ENCODE measurements around the gene TENT4B.

The TENT4B gene

DNA sequence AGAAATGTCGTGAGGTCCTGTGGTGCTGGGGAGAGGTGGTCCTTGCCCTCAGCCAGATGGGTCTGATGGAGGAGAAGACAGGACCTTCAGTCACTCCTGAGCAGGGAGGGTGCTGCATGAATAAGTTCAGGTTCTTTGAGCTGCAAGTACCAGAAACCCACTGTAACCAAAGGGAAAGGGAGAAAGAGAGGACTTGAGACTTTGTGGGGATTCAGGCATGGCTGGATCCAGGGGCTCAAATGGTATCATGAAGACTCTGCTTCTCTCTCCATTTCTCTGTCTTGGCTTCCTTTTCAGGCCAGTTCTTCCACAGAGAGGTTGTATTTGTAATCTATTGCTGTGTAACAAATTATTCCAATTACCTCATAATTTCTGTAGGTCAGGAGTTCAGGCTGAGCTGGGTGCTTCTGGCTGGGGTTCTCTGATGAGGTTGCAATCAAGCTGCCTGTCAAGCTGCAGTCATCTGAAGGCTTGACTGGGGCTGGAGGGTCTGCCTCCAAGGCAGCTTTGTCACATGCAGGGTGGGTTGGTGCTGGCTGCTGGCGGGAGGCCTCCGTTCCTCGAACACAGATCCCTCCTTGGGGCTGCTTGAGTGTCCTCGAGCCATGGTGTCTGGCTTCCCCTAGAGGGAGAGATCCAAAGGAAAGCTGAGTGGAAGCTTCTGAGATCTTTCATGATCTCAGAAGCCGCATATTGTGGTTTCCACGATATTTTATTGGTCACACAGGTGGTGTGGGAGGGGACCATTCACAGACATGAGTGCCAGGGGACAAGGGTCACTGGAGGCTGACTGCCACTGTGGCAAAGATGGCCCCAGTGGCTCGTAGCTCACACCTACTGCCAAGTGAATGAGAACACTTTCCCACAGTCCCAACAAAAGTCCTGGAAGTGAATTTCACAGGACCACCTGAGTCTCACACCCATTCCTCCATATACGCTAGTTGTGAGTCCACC, 107.4 kb downstream of the TENT4B start:
- DNase-seq, result peak; percentile 40

DNA sequence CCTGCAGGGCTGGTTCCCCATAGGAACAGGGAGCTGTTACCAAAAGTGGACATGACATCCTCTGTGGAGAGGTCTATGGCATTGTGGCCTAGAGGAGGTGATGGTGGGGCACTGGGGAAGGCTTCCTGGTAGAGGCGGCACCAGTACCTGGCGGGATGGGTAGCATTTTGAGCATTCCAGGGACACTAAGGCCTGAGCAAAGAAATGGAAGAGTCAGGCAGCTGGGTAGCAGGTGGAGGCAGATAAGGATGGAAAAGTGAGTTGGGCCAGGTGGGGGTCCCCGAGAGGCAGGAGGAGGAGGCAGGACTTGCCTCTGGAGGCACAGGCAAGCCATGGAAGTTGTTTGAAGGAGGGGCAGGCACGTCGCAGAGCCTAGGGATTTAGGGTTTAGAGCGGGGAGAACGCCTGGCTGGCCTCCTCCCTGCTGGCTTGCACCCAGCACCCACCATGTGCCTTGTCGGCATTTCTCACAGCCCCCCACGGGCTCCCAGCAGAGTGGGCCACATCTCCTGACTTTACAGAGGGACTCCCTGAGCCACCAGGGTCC, 108.1 kb downstream of the TENT4B start:
- no peak for DNase-seq

DNA sequence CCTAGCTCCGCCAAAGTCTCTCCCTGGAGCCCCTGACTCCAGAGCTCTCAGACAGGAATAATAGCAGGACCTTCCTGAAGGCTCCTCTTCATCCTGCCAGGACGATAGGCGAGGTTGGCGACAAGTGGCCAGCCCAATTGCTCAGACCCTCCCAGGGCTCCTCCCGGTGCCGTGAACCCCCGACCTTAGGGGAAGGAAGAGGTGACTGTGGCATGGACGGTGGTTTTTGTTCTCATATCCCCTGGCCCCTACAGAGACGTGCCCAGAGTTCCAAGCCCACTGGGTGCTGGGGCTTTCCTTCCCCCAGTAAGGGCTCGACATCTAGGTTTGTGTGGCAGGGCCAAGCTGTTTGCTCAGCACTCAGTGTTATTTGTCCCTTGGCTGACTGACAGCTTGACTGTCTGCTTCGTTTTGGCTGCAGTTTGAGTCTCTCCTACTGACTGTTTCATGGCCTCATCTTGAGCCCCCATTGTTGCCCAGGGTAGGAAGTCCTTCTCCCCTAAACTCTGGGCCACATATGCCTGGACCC, 108.7 kb downstream of the TENT4B start:
- peak; percentile 47 for DNase-seq

DNA sequence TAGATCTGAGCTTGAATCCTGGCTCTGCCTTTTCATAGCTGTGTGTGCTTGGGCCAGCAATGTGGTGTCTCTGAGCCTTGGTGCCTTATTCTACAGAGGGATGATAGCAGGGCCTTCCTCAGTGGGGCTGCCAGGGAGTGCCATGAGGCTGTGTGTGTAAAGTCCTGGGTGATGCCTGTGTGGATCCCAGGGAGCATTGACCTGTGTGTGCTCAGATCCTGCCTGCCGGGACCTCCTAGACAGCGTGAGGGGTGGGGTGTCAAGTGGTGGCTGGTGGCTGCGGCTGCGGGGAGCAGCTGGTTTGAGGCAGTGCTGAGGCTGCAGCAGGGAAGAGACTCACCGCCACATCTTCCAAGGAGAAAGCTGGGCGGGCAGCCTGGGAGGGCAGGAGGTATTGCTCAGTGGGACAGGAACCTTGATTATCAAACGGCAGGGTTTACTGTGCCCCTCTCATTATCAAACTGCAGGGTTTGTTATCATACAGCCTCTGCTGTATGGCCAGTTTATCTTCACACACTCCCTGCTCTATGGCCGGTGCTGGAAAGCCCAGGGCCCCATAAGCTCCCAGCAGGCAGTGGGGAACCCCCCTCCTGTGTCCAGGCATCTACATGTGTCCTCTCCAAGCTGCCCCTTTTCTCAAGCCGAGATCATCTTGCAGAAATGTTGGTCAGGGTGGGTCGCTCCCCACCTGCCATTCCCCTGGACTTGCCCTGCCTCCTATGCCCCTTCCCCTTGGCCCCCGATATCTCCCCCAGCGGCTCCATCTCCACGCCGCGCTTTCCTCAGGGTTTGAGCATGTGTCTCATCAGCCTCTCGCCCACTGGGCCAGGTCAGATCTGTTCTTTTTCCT, 110.2 kb downstream of the TENT4B start:
- DNase-seq, result peak; percentile 50

DNA sequence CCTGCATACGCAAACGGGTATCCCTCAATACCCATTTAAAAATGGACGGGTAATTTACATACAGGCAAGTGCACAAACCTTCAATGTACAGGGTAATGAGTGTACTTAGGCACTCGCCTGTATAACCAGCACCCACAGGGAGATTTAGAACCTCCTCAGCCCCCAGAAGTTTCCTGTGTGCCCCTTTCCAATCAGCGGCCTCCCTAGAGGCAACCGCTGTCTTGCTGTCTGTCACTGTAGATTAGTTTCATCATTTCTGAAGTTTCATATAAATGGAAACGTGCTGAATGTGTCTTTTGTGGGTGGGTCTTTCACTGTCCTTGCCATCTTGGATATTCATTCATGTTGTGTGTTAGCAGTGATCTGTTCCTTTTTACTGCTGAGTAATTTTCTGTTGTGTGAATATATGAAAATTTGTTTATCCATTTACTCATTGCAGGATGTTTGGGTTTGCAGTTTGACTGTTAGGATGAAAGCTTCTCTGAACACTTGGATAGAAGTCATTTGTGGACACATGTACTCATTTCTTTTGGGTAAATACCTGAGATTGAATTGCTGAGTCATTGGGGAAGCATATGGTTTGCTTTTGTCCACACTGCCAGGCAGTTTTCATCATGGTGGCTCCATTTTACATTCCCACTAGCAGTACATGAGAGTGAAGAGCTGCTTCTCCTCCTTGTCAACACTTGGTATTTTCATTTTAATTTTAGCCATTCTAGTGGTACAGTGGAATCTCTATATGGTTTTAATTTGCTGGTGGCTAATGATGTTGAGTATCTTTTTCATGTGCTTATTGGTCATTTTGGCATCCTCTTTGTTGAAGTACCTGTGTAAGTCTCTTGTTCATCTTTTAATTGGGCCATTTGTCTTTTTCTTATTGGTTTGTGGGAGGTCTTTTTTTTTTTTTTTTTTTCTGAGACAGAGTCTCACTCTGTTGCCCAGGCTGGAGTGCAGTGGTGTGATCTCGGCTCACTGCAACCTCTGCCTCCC, 111.1 kb downstream of the TENT4B start:
- DNase-seq, result peak; percentile 70

DNA sequence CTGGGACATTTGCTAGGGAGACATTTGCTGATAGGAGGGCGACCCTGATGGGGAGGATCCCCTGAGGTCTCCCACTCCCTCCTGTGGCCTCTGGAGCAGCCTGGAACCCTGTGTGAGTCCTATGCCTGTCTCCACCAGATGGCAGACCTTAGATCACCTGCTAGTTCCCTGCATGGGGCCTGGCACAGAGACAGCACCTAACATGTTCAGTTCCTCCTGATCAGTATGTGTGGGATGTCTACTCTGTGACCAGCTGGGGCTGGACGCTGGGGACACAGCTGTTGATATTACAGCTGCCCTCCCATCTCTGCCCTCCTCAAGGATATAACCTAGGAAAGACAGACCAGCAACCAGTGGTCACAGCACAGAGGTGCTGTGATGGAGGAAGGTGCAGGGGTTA, 112.2 kb downstream of the TENT4B start:
- DNase-seq, result peak; percentile 56

DNA sequence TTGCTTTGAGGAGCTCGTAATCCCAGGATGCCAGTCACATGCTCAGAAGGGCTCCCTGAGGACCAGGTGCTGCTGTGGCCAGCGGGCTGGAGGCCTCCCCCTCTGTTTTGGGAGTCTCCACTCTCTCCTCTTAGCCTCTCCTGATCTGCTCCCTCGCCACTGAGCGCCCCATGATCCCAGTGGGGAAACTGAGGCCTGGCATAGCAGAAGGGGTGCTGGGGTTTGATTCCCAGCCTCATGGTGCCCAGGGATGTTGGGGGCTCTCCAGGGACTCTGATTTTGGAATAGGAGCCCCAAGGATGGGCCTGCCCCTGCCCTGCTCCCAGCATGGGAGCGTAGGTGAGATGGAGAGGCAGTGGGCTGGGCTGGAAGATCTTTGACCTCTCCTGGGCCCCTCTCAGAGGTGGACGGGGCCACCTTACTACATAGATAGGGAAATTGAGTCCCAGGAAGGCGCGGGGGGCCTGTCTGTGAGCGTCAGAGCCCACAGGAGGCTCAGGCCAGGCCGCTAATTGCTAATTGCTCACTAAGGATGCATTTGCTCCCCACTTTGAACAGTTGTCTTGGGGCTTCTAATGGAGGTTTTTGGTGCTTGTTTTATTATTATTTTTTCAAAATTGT, 112.7 kb downstream of the TENT4B start:
- DNase-seq, result no peak

DNA sequence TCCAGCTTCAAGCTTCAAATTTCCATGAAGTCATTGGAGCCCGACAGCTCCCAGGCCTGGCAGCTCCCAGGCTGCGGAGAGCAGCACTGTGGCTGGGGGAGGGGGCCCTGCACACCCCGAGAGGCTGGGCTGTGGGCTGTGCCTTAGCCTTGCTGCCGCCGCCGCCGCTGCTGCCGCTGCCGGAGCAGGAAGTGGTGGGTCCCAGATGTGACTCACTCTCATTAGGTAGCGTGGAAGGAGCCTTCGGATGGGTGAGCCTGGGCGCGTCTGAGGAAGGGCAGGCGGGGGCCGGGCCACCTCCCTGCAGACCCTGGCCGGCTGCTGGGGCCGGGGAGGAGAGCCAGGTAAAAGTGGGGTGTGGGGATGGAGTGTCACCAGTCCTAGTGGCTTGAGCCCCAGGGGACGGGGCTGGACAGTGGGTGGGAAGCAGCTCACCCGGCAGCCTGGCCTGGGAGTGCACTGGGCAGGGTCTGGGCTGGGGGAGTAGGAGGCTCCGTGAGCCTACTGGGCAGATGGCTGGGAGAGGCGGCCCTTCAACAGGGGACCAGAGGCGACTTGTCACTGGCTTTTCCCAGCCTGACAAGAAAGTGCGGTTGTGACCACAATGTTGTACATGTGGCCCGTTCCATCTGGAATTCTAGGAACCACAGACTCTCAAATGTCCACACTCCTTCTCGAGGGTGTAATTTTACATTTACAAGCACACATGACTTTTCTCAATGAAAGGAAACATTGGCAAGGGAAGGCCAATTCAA, 113.4 kb downstream of the TENT4B start, which contains the start of gene ADCY7:
Gene ADCY7, plus strand, starts transcription at position 215 of the 755 bp plus-strand sequence. CDS start 21,629 bp downstream, outside the sequence.
- DNase-seq, result peak; percentile 89

DNA sequence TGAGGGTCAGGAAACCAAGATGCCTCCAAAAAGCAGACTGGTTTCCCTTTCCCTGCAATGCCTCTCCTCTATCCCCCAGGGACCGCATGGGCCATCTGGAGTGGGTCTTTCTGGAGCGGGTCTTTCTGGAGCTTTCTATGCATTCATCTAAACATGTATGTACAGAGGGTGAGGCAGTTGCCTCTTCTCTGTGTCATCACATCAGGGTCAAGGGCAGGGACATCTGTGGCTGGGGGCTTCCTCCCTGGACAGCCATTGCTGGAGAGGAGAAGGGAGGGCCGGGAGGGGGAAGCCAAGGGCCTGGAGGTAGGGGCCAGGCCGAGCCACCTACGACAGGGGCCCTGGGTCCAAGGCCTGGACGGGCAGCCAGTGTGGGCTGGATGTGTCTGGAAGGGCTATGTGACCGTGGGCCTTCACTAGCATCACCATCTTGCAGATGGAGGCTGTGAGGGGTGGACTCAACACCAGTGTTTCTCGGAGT, 114.1 kb downstream of the TENT4B start:
- DNase-seq, result peak; percentile 62

DNA sequence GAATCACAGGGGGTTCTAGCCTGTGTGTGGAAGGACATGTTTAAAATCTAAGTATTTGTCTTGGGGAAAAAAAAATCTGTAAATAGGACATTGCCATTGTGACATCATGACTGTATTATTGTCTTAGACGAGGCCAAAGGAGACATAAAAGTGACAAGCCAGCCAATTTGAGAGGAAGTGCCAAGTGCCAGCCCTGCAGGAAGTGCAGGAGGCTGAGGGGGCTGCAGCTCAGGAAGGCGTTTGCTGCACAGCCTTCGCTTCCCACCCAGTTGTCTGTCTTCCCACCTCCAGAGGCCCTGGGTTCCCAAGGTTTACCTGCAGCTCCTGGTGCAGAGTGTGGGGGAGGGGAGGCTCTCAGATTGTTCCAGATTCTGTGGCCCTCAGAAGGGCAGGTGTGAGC, 114.5 kb downstream of the TENT4B start:
- peak; percentile 62 for DNase-seq

DNA sequence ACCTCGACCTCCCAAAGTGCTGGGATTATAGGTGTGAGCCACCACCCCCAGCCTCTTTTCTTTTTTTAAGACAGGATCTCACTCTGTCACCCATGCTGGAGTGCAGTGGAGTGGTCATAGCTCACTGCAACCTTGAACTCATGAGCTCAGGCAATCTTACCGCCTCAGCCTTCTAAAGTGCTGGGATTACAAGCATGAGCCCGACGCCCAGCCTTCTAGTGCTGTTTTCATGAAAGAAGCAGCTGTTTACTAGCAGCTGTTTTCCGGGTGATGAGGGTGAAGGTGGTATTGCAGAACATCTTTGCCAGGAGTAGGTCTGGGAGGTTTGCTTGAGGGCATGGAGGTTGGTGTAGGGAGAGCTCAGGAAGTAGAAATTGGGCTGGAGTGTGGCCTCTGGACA, 115.2 kb downstream of the TENT4B start:
- DNase-seq, result no peak

DNA sequence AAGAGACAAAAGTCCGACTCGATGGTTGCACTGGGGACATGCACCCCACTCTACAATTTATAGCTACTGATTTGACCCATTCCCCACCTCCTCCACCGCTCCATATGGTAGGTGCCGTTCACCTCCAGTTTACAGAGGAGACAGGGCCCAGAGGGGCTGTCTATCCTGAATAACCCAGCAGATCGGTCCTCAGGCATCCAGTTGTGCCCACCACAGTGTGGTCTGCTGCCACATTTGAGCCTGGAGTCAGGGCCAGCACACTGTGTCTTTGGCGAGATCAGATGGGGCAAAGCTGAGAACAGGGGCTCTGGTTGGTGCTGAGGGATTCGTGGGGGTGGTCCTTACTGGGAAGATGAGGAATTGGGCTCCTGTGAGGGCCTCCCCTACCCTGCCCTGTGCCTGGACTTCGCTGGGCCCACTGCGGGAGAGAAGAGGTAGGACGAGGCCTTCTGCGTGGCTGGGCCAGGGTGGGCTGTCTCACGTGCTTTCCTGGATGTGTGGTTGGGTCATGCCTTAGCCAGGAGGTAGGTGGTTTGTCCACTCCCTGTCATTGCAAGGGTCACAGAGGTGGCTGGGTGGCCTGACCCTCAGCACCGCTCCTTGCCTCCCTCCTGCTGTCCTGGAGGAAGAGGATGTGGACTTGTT, 116.1 kb downstream of the TENT4B start:
- no peak for DNase-seq

DNA sequence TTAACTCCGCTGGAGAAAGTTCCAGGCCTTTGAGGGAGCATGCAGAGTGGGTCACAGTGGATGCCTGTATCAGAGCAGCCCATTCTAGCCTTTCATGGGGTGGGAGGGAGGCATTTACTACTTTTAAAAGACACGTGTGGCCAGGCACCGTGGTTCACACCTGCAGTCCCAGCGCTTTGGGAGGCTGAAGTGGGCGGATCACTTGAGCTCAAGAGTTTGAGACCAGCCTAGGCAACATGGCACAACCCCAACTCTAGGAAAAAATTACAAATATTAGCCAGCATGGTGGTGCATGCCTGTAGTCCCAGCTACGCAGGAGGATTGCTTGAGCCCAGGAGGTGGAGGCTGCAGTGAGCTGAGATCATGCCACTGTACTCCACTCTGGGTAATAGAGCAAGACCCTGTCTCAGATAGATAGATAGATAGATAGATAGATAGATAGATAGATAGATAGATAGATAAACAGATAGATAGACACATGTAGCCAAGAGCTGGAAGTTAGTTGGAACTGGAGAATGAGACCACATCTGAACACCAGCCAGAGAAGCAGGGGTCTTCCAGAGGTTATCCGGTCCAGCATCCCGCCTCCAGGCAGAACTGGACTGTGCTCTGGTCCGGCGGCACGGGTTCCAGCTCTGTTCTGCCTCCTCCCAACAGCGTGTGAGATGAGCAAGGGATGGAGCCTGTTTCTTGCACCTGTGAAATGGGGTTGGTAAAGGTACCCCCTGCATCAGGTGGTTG, 116.8 kb downstream of the TENT4B start:
- DNase-seq, result no peak

DNA sequence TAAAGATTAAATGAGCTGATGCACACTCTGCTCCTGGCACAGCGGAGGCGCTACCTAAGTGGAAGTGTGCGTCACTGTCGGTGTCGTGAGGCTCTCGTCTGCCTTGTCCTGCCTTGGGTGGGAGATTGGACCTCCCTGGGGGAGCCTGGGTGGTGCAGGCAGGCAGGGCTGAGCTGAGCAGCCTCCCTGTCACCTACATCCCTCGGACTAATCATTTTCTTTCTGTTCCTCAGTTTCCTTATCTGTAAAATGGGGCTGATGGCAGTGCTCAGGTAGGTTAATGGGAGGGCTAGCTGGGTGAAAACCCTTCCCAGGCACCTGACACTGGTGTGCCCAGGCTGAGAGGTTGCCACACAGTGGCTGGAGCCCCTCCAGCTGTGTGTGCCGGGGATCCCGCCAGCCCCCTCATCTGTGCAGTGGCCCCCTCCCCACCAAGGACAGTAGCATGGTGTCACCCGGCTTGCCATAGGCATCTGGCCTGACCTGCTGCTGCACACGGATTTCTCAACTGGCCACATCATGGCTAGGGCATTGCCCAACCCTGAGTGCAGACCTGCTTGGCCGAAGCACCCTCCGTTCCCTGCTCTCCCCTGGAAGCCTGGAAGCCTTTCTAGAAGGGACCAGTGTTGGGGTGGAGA, 117.5 kb downstream of the TENT4B start:
- DNase-seq, result no peak

DNA sequence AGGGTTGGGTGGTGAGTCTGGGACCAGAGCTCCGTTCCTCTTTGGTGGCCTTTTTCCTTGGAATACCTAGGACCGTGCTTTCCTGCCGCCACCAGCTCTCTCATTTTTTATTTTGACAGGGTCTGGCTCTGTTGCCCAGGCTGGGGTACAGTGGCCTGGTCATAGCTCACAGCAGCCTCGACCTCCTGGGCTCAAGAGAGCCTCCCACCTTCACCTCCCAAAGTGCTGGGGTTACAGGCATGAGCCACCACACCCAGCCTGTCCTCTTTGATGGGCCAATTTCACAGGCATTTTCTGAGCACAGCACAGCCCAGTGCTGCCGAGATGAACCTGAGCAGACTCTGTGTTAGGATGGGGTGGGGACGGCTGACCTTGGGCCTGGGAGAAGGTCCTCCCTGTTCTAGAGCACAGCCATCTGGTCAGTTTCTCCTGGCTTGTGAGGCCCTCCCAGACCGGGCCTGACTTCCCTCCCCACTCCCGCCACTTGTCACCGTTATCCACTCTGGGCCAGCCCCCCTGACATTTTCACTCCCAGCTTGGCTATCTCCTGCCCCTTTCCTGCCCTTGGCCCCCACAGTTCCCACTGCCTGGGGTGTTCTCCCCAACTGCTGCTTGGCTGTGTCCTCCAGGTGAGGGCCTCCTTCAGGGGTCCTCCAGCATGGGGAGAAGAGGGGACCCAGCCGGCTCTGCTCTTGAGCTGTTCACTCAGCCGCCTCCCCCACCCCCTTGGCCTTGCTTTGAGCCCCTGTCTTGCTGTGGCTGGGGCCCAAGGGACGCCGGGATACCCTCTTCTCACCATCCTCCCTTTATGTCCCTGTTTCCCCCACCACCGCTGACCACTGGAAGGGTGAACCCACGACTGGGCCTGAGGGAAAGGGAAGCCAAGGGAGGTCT, 118.3 kb downstream of the TENT4B start:
- no peak for DNase-seq

DNA sequence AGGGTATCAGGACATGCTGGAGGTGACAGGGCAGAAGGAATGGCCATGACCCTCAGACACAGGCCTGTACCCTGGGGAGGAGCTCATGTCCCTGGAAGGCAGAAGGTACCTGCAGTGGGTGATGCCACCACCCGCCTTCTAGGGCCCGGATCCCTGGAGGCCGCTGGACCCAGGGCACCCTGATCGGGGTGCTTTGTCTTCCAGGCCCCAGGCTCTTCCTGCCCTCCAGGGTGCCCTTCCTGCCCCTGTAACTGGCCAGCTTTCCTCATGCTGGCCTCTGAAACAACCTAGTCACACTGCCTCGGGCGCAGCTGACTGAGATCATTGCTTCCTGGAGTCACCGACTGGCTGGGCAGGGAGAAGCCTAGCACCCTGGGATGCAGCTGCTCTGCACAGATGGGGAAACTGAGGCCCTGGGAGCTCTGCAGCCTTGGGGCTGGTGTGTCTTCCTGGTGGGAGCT, 119.0 kb downstream of the TENT4B start:
- no peak for DNase-seq

DNA sequence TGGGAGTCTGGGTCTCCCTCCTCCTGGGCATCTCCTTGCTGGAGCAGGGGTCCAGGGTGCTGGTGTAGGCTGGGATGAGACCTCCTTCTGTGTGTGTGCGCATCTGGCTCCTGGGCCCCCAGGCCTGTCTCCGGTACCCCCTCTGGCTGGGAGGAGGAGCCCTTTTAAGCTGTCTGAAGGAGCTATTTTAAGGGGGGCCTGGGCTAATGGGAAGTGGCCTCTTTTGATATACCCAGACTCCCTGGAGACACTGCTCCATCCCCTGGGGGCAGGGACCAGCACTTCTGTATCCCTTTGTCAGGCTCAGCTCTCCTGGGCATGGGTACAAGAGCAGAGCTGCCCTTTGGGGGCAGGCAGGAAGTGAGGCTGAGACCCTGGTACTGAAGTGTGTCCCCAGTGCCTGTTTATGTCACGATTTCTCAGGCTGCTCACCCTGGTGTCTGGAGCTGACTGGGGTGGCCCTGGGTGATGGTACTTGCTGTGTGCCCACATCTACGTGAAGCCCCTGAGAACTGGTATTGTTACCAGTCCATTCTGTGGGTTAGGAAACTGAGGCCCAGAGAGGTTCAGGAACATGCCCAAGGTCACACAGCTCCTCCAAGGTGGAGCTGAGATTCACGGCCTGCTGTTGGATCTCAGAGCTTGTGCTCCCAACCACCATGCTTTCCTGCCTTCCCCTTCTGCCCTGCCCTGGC, 119.7 kb downstream of the TENT4B start:
- no peak for DNase-seq

Measured in activated CD8-positive, alpha-beta memory T cell treated with anti-CD3 and anti-CD28 coated beads, Interleukin-2, amount 50 U/mL, for 48 hours (primary cell).